Femur (tissue), 1 donor: ENCODE measurements around the gene WFDC10A.
"Not testable (repeated sequence)": the region's sequence is repeated elsewhere in the genome, so short reads cannot be mapped to it uniquely, and the experiment has no call there.

Experiments used
- DNase-seq: peaks from one replicate; pipeline ENCODE4 v3.0.0-alpha.2; 2017

Gene WFDC10A

DNA sequence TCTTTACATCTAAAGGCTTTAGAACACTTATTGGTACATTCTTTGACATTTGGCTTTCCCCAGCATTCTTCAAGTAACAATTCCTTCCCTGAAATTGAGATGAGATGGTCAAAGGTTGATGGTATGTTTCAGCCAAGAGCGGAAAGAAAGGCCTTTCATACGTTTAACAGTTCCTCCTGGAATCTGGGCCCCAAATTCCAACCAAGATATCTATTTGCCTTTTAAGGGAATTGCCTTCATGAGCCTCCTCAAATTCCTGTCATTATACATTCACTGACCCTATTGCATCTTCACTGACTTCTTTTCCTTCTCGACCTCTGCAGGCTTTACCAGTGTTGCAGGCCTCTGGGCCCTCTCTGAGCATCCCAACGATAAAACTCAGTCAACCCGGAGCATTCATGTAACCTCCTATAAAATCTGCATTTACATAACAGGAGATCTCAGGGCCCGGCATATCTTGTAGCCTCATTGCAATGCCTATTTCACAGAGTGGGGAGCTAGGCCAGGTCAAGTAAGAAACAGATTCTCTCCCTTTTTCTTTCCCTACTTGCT lies 19.8 kb downstream of the WFDC10A start:
- no peak for DNase-seq

- not testable (repeated sequence) for DNase-seq
Measured at GRCh38 chr20:45651726-45652125, 22.2 kb downstream of the WFDC10A start.

DNA sequence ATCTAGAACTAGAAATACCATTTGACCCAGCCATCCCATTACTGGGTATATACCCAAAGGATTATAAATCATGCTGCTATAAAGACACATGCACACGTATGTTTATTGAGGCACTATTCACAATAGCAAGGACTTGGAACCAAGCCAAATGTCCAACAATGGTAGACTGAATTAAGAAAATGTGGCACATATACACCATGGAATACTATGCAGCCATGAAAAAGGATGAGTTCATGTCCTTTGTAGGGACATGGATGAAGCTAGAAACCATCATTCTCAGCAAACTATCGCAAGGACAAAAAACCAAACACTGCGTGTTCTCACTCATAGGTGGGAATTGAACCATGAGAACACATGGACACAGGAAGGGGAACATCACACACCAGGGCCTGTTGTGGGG lies 27.5 kb downstream of the WFDC10A start:
- DNase-seq = not testable (repeated sequence)

DNA sequence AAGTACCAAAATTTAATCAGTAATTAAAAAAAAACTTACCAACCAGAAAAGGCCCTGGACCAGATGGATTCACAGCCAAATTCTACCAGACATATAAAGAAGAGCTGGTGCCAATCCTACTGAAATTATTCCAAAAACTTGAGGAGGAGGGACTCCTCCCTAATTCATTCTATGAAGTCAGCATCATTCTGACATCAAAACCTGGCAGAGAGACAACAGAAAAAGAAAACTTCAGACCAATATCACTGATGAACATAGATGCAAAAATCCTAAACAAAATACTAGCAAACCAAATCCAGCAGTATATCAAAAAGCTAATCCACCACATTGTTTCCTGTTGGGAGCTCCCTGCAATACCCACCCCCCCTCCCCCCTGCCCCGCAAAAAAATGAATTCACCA lies 40.6 kb downstream of the WFDC10A start, which contains the start of gene WFDC11:
WFDC11 (minus strand) TSS at position 101 of the 400 bp plus-strand sequence. CDS start 19,639 bp downstream, outside the sequence.
- DNase-seq = no peak

DNA sequence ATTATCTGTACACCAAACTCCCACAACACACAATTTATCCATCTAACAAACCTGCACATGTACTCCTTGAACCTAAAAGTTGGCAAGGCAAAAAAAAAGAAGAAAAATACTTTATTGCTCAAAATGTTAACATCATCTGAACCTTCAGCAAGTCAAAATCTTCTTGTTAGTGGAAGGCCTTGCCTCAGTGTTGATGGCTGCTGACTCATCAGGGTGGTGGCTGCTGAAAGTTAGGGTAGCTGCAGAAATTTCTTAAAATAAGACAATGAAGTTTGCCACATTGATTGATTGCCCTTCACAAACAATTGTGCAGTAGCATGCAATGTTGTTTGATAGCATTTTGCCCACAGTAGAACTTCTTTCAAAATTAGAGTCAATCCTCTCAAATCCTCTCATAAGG lies 43.2 kb downstream of the WFDC10A start:
- no peak for DNase-seq

GRCh38 chr20:45679650-45680049 lies 50.1 kb downstream of the WFDC10A start:
- DNase-seq = no peak
